ENCODE results near the gene NCOA3.
"Not testable (repeated sequence)": the region's sequence is repeated elsewhere in the genome, so short reads cannot be mapped to it uniquely, and the experiment has no call there.

Gene NCOA3

DNA sequence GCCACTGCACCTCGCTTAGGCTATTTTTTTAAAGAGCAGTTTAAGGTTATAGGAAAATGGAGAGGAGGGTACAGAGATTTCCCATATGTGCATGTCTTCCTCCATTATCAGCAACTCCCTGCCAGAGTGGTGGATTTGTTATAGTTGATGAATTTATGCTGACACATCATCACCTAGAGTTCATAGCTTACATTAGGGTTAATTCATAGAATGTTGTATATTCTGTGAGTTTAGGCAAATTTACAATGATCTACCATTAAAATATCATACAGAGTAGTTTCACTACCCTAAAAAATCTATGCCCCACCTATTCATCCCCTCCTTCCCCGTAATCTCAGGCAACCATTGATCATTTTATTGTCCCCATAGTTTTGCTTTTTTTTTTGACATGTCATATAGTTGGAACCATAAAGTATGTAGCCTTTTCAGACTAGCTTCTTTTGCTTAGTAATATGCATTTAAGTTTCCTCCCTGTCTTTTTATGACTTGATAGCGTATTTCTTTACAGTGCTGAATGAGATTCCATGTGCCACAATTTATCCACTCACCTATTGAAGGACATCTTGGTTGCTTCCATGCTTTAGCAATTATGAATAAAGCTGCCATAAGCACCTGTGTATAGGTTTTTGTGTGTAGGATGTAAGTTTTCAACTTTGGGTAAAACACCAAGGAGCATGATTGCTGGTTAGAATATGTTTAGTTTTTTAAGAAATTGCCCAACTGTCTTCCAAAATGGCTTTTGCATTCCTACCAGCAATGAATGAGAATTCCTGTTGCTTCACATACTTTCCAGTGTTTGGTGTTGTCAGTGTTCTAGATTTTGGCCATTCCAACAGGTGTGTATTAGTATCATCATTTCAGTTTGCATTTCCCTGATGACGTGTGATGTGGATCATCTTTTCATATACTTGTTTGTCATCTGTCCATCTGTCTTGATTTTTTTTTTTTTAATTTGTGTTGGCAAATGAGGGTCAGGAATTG, 60.2 kb downstream of the NCOA3 start:
- no peak for DNase-seq (ENCODE audit: low read depth in 3 of 3)

DNA sequence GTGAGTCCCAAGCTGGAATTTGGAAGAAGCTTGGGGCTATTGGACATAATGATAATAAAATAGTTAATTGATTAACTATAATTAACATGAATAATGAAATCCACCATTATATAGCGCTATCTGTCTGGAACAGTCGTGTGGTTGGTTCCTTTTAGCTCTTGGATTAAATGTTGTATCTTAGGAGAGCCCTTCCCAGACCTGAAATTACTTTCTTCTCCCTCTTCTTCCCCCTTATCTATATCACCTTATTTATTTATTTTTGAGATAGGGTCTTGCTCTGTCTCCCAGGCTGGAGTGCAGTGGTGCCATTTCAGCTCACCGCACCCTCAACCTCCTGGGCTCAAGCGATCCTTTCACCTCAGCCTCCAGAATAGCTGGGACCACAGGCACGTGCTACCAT, 64.6 kb downstream of the NCOA3 start:
- no peak for DNase-seq (ENCODE audit: low read depth in 3 of 3)

DNA sequence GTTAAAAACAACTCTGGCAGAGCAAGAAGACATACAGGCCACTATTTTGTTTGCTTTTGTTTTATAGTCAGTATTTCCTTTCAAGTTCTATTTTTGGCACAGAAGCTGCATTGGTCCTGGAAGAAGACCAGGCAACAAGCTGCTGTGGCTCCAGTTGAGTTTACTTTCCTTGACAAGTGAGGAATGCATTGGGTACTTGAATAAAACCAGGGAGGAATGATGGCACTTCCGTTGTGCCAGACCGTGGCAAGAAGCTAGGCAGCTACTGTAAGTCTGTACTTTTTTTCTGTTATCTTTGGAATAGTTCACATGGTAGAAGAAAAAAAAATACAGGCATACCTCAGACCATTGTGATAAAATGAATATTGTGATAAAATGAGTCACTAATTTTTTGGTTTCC, 66.3 kb downstream of the NCOA3 start:
- no peak for DNase-seq (ENCODE audit: low read depth in 3 of 3)

DNA sequence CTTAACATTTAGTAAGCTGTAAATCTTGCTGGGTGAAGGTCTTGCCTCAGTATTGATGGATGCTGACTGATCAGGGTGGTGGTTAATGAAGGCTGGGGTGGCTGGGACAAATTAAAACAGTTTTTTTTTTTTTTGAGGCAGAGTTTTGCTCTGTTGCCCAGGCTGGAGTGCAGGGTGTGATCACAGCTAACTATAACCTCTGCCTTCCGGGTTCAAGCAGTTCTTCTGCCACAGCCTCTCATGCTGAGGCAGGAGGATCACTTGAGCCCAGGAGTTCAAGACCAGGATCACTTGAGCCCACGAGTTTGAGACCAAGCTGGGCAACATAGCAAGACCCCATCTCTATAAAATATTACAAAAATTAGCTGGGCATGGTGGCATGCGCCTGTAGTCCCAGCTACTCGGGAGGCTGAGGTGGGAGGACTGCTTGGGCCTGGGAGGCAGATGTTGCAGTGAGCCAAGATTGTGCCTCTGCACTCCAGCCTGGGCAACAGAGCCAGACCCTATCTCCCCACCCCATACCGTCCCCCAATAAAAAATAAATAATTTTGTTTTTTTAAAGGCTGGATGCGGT, 67.2 kb downstream of the NCOA3 start:
- DNase-seq (ENCODE audit: low read depth in 3 of 3): no peak

DNA sequence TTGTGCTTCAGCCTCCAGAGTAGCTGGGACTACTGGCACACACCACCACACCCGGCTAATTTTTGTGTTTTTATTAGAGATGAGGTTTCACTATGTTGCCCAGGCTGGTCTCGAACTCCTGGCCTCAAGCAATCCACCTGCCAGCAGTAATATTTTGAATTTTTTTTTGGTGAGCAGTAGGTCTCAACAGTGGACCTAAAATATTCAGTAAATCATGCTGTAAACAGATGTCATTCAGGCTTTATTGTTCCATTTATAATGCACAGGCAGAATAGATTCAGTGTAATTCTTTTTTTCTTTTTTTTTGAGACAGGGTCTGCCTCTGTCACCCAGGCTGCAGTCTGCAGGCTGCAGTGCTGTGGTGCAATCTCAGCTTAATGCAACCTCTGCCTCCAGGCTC, 69.7 kb downstream of the NCOA3 start:
- no peak for DNase-seq (ENCODE audit: low read depth in 3 of 3)

DNA sequence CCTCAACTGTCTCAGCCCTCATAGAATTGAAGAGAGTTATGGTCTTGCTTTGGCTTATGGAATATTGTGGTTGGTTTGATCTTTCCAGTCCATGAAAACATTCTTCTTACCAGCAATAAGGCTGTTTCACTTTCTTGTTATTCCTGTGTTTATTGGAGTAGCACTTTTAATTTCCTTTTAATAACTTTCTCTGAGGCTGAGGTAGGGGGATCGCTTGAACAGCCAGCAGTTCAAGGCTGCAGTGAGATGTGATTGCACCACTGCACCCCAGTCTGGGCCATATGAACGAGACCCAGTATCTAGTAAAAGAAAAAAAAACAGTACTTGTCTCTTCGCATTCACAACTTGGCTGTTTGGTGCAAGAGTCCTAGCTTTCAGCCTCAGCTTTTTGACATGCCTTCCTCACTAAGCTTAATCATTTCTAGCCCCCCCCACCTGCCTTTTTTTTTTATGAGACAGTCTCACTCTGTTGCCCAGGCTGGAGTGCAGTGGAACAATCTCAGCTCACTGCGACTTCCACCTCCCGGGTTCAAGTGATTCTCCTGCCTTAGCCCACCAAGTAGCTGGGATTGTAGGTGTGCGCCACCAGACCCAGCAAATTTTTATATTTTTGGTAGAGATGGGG, 70.5 kb downstream of the NCOA3 start:
- no peak for DNase-seq (ENCODE audit: low read depth in 3 of 3)

DNA sequence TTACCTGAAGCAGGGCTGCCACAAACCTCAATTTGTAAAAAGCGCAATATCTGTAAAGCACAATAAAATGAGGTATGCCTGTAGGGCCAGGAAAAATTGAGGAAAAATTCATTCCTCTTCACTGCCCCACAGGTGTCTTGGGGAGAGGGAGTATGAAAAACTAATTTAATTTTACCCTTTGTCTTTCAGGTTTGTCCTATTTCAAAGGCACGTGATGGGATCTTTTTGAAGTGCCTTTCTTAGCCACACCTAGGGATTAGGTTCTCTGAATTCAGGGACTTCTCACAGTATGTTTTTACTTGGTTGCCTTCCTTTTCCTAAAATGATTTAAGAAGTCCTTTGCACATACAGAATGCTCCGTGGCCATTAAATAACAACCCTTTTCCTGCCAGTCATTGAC, 71.9 kb downstream of the NCOA3 start:
- no peak for DNase-seq (ENCODE audit: low read depth in 3 of 3)

DNA sequence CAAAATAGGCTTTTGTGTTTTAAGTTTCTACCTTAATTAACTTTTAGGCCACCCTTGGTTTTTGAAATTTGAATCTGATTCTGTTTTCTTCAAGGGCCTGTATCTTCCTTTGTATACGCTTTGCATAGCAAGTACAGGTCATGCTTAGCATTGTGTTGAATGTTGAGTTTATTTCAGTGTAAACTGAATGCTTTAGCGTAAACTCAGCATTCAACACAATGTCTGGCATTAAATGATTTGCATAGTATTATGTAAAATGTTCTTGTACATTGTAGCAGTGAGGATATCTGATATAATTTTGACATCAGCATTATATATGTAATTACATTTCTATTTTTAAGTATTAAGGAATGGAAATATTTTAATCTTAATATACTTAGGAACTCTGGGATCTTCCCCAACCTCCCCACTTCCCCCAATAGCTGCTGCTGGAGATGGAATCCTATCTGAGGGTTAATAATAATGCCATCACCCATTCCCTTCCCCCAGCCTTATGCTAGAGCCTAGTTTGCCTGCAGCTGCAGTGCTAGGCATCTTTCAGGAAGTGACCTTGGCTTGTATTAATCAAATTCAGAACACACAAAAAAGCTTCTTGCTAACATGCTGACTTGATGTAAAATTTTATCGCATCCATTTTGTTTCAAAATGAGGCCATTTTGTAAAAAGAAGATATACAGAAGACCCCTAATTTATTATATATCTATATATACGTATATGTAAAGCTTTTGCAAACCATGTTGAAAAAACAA, 73.1 kb downstream of the NCOA3 start:
- DNase-seq (ENCODE audit: low read depth in 3 of 3): no peak

DNA sequence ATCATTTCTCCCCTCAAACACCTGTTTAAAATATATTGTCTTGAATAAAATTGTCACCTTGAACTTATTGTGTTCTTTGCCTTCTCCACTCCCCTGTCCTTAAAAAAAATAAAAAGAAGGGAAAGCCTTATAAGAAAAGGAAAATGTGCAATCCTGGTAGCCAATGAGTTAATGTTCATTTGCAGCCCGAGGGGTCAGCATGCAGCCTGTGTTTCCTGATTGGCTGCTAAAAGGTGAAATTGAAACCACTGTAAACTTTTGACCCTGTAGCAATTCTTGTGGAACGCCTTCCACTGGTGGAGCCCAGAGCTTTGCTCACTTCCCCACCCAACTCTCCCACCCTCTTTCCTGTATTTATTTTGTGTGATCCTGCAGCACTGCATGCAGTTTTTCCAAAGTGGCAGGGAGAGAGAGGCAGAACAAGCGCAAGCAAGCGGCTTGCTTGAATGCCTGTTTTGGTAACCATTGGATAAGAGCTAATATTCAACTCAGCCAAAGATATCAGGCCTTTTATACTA, 74.9 kb downstream of the NCOA3 start:
- no peak for DNase-seq (ENCODE audit: low read depth in 3 of 3)

DNA sequence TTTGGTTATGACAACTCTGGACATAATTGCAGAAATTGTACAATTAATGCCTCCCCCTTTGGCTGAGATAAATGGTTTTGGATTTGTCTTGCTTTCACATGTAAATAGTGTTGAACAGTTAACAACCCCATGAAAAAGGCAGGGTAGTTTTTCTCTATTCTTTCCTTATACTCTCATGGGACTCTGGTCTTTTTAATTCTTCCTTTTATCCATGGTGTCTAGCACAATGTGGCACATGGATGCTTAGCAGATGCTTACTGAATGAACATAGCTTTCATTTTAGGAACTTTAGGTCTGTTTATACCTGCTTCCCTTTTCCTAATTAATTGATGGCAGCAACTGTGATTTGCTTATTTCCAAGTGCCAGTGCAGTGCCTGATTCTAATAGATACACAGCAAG, 75.6 kb downstream of the NCOA3 start:
- no peak for DNase-seq (ENCODE audit: low read depth in 3 of 3)

DNA sequence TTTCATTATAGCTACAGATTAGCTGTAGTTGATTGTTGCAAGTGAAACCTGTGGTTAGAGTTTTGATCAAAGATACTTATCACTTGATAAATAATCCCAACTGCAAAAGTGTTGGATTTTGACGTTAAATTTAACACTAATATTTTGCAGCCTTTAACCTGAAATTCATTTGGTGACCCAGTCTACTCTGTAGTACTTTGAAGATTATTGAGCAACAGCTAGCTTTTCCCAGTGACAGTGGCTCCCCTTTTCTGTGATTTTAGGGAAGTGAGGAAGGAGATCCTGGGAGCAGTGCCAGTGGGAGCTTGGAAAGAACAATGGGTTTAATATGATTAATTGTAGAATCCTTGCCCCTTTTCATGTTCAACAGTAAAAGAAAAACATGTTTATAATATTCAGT, 76.9 kb downstream of the NCOA3 start:
- no peak for DNase-seq (ENCODE audit: low read depth in 3 of 3)

DNA sequence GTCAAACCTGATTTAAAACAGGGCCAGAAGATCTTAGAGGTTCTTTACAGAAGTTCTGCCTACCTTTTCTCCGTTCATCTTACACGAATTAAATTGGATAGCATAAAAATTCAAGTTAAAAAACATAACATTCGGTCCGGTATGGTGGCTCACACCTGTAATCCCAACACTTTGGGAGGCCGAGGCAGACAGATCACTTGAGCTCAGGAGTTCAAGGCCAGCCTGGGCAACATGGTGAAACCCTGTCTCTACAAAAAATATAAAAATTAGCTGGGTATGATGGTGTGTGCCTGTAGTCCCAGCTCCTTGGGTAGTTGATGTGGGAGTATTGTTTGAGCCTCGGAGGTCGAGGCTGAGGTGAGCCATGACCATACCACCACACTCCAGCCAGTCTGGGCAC, 79.0 kb downstream of the NCOA3 start:
- not testable (repeated sequence) for DNase-seq (ENCODE audit: low read depth in 3 of 3)

DNA sequence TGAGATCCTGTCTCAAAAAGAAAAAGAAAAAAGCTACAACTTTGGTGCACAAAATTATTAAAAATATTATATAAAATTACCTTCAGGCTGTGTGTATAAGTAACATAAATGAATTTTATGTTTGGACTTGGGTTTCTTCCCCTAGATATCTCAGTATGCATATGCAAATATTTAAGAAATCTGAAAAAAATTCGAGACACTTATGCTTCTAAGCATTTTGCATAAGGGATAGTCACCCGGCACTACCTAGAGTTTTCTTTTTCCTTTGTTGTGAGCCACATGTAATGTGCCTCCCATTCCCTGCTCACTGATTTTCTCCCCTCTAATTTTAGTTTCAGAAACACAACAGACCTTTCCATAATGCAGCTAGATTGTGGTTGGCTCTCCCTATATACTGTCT, 79.4 kb downstream of the NCOA3 start:
- DNase-seq (ENCODE audit: low read depth in 3 of 3): no peak

DNA sequence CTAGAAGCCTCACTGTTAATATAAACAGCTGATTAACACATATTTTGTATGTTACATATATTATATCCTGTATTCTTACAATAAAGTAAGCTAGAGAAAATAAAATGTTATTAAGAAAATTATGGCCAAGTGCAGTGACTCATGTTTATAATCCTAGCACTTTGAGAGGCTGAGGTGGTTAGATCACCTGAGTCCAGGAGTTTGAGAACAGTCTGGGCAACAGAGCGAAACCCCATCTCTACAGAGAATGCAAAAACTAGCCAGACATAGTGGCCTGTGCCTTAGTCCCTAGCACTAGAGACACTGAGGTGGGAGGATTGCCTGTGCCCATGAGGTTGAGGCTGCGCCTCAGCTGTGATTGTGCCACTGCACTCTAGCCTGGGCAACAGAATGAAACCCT, 81.9 kb downstream of the NCOA3 start:
- DNase-seq (ENCODE audit: low read depth in 3 of 3): no peak

DNA sequence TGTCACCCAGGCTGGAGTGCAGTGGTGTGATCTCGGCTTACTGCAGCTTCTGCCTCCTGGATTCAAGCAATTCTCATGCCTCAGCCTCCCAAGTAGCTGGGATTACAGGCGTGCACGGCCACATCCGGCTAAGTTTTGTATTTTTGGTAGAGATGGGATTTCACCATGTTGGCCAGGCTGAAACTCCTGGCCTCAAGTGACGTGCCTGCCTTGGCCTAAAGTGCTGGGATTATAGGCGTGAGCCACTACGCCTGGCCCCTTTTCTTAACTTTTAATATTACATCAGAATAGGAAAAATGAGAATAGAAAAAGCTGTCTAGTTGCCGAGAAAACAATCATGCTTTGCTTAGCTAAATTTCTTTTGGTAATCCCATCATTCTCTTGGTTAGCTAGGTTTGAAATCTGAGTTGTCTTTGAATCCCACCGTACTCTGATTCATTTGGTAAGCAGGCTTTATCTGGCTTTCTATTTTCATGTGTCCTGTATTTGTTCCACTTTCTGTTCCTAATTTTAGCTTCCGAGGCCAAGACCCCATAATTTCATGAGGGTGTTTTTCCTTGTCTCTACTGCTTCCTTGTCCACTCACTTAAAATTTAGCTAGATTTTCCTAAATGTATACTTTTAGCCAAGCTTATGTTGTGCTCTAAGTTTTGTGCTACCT, 83.5 kb downstream of the NCOA3 start:
- no peak for DNase-seq (ENCODE audit: low read depth in 3 of 3)

DNA sequence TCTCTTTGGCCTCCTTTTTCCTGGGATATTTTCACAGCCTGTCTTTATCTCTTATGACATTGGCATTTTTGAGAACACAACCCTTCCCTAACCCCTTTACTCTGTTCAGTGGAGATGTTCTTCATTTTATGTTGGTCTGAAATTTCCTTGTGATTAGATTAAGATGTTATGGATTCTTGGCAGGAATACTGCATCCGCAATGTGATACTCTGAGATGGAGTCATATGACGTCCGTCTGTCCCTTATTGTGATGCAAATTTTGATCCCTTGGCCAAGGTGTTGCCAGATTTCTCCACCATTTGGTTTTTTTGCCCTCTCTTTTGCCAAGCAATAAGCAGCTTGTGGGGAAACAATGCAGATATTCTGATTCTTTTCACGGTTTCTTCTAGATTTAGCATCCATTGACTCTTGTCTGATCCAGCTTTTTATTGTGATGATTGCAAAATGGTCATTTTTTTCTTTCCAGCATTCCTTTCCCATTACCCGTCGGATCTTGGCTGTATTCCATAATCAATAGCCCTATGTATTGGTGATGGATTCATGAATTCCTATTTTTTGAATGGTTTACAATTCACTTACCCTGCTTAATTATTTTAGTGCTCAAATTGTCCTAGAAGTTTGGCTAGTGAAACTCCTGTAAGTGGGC, 85.1 kb downstream of the NCOA3 start:
- no peak for DNase-seq (ENCODE audit: low read depth in 3 of 3)

DNA sequence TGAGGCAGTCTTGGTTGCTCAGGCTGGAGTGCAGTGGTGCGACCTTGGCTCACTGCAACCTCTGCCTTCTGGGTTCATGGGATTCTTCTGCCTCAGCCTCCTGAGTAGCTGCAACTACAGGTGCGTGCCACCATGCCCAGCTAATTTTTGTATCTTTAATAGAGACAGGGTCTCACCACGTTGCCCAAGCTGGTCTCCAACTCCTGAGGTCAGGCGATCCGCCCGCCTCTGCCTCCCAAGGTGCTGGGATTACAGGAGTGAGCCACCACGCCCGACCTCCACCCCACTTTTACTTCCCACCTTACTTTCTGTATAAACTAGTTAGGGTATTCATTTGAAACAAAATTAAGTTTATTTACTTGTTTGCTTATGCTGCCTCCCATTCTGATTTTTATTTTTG, 86.5 kb downstream of the NCOA3 start:
- no peak for DNase-seq (ENCODE audit: low read depth in 3 of 3)

DNA sequence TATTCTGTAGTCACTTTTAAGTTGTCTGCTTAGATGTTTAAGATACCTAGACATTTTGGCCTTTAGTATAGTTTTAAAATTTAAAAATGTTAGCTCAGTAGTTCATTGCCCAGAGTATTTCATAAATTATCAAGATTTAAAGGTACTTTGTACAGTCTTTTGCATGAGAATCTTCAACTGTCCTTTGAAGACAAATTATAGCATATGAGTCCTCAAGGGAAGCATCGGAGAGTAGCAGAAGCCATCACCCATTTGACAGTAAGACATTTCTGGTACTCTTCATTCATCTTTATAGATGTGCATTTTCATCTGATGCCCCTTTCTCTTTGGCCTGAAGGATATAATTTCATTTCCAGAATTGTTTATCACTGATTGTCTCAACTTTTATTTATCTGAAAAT, 89.5 kb downstream of the NCOA3 start:
- DNase-seq (ENCODE audit: low read depth in 3 of 3): no peak

DNA sequence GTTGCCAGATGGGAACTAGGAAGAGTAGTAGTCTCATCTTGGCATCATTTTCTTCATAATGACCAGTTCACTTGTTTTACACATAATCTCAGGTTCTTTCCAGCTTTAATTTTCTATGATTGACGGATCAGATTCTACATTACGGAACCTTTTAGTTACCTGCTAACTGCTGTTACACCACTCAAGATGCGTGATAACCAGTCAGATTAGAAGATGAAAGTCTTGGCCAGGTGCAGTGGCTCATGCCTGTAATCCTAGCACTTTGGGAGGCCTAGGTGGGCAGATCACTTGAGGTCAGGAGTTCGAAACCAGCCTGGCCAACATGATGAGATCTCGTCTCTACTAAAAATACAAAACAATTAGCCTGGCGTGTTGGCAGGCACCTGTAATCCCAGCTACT, 92.5 kb downstream of the NCOA3 start:
- no peak for DNase-seq (ENCODE audit: low read depth in 3 of 3)

DNA sequence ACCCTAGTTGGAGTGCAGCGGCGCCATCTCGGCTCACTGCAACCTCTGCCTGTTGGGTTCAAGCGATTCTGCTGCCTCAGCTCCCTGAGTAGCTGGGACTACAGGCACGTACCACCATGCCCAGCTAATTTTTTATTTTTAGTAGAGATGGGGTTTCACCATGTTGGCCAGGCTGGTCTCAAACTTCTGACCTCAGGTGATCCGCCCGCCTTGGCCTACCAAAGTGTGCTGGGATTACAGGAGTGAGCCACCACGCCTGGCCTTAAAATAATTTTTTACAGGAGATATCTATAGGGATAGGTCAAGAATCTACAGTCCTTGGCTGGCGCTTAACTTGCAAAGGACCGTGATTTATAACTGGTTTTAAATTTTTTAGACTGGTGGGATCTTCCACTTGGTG, 93.5 kb downstream of the NCOA3 start:
- not testable (repeated sequence) for DNase-seq (ENCODE audit: low read depth in 3 of 3)

DNA sequence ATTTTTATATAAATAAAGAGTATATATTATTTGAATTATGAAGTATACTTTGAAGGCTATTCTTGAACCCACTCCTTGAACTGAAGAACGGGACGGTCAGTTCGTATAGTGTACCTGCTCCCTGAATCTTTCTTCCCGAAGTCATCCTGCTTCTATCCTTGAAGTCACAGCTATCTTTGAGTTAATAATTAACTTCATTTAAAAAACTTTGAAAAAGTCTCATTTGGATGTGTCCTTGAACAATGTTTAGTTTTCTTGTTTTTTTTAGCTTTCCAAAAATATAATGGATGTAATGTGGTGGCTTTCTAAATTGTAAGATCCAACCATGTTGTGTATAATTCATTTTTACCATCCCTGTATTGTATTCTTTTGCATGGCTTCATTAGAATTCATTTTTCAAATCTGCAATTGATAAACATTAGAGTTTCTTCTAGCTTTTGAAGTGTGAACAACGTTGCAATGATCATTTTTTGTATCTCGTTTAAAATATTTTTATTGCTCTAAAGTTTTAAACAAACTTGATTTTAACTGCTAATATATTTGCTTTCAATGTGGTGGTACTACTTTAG, 94.4 kb downstream of the NCOA3 start:
- DNase-seq (ENCODE audit: low read depth in 3 of 3): no peak
